Keratinocyte (primary cell): Measurements from ENCODE around the gene PAX5.

Source experiments
- EZH2 ChIP-seq: IDR thresholded peaks from one replicate; pipeline ENCODE4 v1.6.1; 2012; ENCODE audit warnings: inconsistent platforms, mild to moderate bottlenecking, low read length, moderate library complexity
- TF ChIP-seq, protein P1 (sequence below), 3 experiments: IDR thresholded peaks in 1 of 3; conservative IDR thresholded peaks in 1 of 3; optimal IDR thresholded peaks in 1 of 3; 2 replicates in 2 of 3; 3 replicates in 1 of 3; pipeline versions ENCODE3 to v1.5.1; 2011; ENCODE audit warnings: low read length in 3 of 3, mild to moderate bottlenecking in 3 of 3, moderate library complexity in 2 of 3, control low read depth in 1 of 3, inconsistent platforms in 1 of 3; ENCODE audit not compliant: insufficient read depth in 2 of 3; ENCODE audit errors: extremely low read depth in 1 of 3

DNA sequence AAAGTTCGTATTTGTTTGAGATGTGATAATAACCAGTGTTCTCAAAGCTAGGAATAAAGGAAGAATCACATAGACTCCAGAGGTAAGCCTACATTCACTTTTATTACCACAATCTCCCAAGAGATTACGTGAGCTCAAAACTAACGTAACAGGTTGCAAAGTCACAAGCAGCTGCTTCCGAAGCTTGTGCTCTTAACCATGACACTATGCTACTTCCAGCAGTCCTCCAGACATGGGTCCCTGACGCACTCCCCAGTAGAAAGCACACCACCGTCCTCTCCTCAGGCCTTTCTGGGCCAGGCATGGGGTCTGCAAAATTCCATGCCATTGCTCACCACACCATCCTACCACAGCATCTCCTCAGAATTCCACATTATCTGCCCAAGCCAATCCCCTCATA lies 84.6 kb downstream of the PAX5 start:
- TF ChIP-seq, protein P1, sequence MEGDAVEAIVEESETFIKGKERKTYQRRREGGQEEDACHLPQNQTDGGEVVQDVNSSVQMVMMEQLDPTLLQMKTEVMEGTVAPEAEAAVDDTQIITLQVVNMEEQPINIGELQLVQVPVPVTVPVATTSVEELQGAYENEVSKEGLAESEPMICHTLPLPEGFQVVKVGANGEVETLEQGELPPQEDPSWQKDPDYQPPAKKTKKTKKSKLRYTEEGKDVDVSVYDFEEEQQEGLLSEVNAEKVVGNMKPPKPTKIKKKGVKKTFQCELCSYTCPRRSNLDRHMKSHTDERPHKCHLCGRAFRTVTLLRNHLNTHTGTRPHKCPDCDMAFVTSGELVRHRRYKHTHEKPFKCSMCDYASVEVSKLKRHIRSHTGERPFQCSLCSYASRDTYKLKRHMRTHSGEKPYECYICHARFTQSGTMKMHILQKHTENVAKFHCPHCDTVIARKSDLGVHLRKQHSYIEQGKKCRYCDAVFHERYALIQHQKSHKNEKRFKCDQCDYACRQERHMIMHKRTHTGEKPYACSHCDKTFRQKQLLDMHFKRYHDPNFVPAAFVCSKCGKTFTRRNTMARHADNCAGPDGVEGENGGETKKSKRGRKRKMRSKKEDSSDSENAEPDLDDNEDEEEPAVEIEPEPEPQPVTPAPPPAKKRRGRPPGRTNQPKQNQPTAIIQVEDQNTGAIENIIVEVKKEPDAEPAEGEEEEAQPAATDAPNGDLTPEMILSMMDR (optimal IDR thresholded peaks at IDR 0.05 in 1 of 3, IDR thresholded peaks at IDR 0.05 in 1 of 3, conservative IDR thresholded peaks at IDR 0.05 in 1 of 3; ENCODE audit: extremely low read depth in 1 of 3, insufficient read depth in 2 of 3, low read length in 3 of 3) = no peak
- TF ChIP-seq EZH2 = no peak
